Calu3 (cell line): Measurements from ENCODE around the gene TENT5C. TPM values are rescaled to one million over a fixed set of nuclear protein-coding genes. Genes with fewer than 3 reads are reported as not detected.

Source experiments
- BruUV-seq: library from RNA; stranded (reverse); fragments of 400-500 nt; replicated peaks from 2 replicates; lab custom pipeline; 2021; lab: Mats Ljungman, UMichigan
- CTCF ChIA-PET: fragments of 300-600 bp; sonication (Branson Sonifier 250); formaldehyde crosslinking; loops from one replicate; lab custom pipeline; 2022; ENCODE audit warnings: antibody characterized with exemption; lab: Charles Lee
- DNase-seq: peaks from one replicate; pipeline ENCODE4 v3.0.0; 2022
- H3K27ac Mint-ChIP-seq: one replicate; pipeline ENCODE4 v1.8.0; 2022; ENCODE audit warnings: mixed read lengths; ENCODE audit not compliant: unreplicated experiment
- H3K27me3 Mint-ChIP-seq: one replicate; pipeline ENCODE4 v1.8.0; 2022; ENCODE audit warnings: mixed read lengths; ENCODE audit not compliant: unreplicated experiment
- H3K36me3 Mint-ChIP-seq: one replicate; pipeline ENCODE4 v1.8.0; 2022; ENCODE audit warnings: mild to moderate bottlenecking, moderate library complexity, mixed read lengths; ENCODE audit not compliant: insufficient read depth, unreplicated experiment
- H3K4me1 Mint-ChIP-seq: one replicate; pipeline ENCODE4 v1.8.0; 2022; ENCODE audit warnings: mild to moderate bottlenecking, low read depth, mixed read lengths; ENCODE audit not compliant: unreplicated experiment
- H3K4me3 Mint-ChIP-seq: one replicate; pipeline ENCODE4 v1.8.0; 2022; ENCODE audit warnings: mild to moderate bottlenecking, low read depth, moderate library complexity, mixed read lengths; ENCODE audit not compliant: unreplicated experiment
- H3K9me3 Mint-ChIP-seq: one replicate; pipeline ENCODE4 v1.8.0; 2022; ENCODE audit warnings: low read depth, mixed read lengths; ENCODE audit not compliant: unreplicated experiment
- intact Hi-C: fragments of 100-400 bp; cut with micrococcal nuclease; formaldehyde crosslinking; loops from one replicate; pipeline ENCODE4 v1.10.0; 2022; ENCODE audit not compliant: unreplicated experiment
- total RNA-seq: library from RNA; stranded (reverse); gene quantifications from 2 replicates; pipeline ENCODE4 v1.2.3, GENCODE V29; 2022
- TF ChIP-seq, protein P1 (sequence below): fragments of 200-600 bp; IDR thresholded peaks from one replicate; pipeline ENCODE4 v1.8.0; 2022; ENCODE audit warnings: antibody characterized with exemption; ENCODE audit not compliant: unreplicated experiment

The TENT5C gene
- total RNA-seq, 1 experiment from 2014 or later: 0.28 TPM

DNA sequence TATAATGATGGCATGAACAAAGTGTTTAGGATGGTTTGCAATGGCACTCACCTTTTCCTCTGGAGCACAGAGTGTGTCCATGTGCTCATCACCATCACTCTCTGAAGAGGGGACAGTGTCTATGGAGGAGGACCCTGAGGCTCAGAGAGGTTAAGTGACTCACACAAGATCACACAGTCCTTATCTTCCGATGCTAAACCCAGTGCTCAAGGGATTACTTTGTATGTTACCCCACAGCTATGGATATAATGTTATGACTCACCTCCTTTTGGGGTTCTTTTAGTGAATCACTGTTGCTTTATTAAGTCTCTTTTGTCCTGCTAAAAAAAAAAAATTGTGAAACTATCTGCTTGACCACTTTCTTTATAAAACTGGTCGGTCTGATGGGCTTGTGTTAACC lies 67.6 kb downstream of the TENT5C start:
- BruUV-seq: no TSS peak
- Mint-ChIP-seq H3K27ac (no peak overlapping the region), H3K36me3 (no peaks in the 10 kb centered on the region), H3K9me3 (no peaks in the 10 kb centered on the region), H3K4me1 (no peaks in the 10 kb centered on the region), H3K27me3 (peaks cover 14% of the 10 kb centered on the region), H3K4me3 (no peak overlapping the region)
- TF ChIP-seq, protein P1, sequence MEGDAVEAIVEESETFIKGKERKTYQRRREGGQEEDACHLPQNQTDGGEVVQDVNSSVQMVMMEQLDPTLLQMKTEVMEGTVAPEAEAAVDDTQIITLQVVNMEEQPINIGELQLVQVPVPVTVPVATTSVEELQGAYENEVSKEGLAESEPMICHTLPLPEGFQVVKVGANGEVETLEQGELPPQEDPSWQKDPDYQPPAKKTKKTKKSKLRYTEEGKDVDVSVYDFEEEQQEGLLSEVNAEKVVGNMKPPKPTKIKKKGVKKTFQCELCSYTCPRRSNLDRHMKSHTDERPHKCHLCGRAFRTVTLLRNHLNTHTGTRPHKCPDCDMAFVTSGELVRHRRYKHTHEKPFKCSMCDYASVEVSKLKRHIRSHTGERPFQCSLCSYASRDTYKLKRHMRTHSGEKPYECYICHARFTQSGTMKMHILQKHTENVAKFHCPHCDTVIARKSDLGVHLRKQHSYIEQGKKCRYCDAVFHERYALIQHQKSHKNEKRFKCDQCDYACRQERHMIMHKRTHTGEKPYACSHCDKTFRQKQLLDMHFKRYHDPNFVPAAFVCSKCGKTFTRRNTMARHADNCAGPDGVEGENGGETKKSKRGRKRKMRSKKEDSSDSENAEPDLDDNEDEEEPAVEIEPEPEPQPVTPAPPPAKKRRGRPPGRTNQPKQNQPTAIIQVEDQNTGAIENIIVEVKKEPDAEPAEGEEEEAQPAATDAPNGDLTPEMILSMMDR: no peak
- intact Hi-C loops: no loop called here
- CTCF ChIA-PET: no interaction called here
- no peak for DNase-seq

DNA sequence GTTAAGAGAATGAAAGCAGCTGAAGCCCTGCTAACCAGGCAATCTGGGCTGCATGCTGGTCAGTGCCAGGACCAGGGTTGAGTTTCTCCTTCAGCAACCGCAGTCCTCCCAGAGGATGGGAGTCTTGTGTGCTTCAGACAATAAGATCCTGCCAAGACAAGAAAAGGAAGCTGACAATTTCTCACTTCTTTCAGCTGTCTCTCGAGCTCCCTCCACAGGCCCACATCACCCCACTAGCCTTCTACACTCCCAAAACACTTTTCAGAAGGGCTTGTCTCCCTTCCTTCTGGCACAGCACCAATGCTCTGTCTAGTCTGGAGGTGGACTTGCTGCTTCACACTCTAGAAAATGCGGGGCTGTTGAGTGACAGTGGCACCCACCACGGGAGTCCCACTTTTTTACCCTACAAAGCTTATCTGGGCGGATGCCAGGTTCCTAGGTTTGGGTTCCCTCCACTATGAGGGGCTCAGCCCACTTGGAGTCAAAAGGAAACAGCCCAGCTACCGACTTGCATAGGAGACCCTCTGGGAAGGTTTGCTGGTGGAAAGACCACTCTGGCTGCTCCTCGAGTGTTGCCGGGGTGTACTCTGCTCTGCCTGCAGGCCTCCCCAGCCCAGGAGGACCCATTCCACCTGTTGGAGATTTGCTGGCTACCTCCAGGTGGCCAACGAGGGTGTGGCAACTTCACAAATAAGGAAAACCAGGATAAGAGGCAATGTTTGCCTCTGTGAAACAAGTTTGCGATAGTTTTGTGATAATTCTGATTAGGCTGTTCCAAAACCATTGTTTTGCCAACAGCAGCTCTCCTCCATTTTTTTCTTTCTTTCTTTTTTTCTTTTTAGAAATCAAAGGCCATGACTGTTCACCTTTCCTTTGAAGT lies 68.9 kb downstream of the TENT5C start:
- H3K36me3 Mint-ChIP-seq: no peaks in the 10 kb centered on the region
- CTCF ChIA-PET: interaction anchor here (0.5 kb wide), 1 partner anchor 181 kb away, joined by 3 read pairs; no protein-coding TSS in a partner anchor
- intact Hi-C loops: no loop called here

GRCh38 chr1:117675907-117676430 lies 70.1 kb downstream of the TENT5C start:
- no peak for DNase-seq
- H3K36me3 Mint-ChIP-seq: no peaks in the 10 kb centered on the region
- TF ChIP-seq, protein P1: no peak
- peaks cover 14% of the 10 kb centered on the region for H3K27me3 Mint-ChIP-seq
- intact Hi-C loops: no loop called here
- no peak overlapping the region for H3K4me3 Mint-ChIP-seq
- H3K27ac Mint-ChIP-seq: no peak overlapping the region
- no peaks in the 10 kb centered on the region for H3K4me1 Mint-ChIP-seq
- CTCF ChIA-PET: no interaction called here
- BruUV-seq: no TSS peak
- no peaks in the 10 kb centered on the region for H3K9me3 Mint-ChIP-seq

More for the DNA sequence above, 68.9 kb downstream of the TENT5C start:
- H3K4me3 Mint-ChIP-seq: no peak overlapping the region
- H3K27ac Mint-ChIP-seq: no peak overlapping the region
- no peak for DNase-seq
- no peaks in the 10 kb centered on the region for H3K4me1 Mint-ChIP-seq
- H3K27me3 Mint-ChIP-seq: peaks cover 14% of the 10 kb centered on the region
- TF ChIP-seq, protein P1: no peak
- BruUV-seq: no TSS peak
- no peaks in the 10 kb centered on the region for H3K9me3 Mint-ChIP-seq

DNA sequence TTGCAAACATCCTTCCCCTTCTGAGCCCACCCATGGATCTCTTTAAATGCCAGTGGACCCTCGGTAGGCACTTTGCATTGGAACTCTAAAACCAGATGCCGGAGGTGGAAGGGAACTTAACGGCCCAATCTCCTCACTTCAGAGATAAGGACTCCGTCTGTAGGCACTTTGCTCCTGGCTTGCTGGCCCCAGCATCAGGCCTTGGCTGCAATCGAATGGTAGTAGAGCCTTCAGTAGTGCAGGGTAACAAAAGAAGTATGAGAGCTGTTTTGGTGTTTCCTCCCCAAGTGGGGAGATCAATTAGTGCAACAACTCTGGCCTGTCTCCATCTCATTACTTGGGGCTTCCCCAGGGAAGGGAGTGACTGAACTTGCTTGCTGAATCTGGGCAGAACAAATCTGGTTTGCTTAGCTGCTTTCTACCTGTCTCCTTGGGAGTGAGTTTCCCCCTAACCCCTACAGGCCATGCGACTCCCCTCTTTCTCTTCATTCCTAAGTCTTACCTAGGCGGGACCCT lies 70.8 kb downstream of the TENT5C start:
- CTCF ChIA-PET: no interaction called here
- TF ChIP-seq, protein P1: no peak
- peaks cover 14% of the 10 kb centered on the region for H3K27me3 Mint-ChIP-seq
- intact Hi-C loops: no loop called here
- no peaks in the 10 kb centered on the region for H3K4me1 Mint-ChIP-seq
- H3K4me3 Mint-ChIP-seq: no peak overlapping the region
- DNase-seq: no peak
- no peaks in the 10 kb centered on the region for H3K9me3 Mint-ChIP-seq
- H3K27ac Mint-ChIP-seq: no peak overlapping the region
- no TSS peak for BruUV-seq
- H3K36me3 Mint-ChIP-seq: no peaks in the 10 kb centered on the region

Other genes with a start within 250 kb of the TENT5C start
- gene MAN1A2, start 238.6 kb upstream of the TENT5C start, total RNA-seq: 26.6 and 28.2 TPM in 2 replicates